Liver (tissue), 3 donors: Measurements from ENCODE around the gene GSTM1.

Experiments used
- CTCF ChIP-seq: fragments of 150-350 bp; IDR thresholded peaks from 2 replicates; pipeline ENCODE4 v1.5.1; 2017; ENCODE audit warnings: improper control_type of control experiment, low read depth, low read length; ENCODE audit not compliant: missing input control
- GABPA ChIP-seq, 2 donors: IDR thresholded peaks in 1 of 2; conservative IDR thresholded peaks in 1 of 2; 2 replicates each; pipeline ENCODE4 v1.6.1; 2016; ENCODE audit warnings: antibody characterized with exemption in 2 of 2, mild to moderate bottlenecking in 1 of 2, moderate library complexity in 1 of 2
- MAX ChIP-seq: IDR thresholded peaks from 2 replicates; pipeline ENCODE4 v1.6.1; 2016; ENCODE audit warnings: antibody characterized with exemption
- RXRA ChIP-seq, 2 donors: IDR thresholded peaks; 2 replicates each; pipeline ENCODE4 v1.6.1; 2017 to 2018; ENCODE audit warnings: antibody characterized with exemption in 2 of 2, mild to moderate bottlenecking in 1 of 2
- YY1 ChIP-seq: IDR thresholded peaks from 2 replicates; pipeline ENCODE4 v1.6.1; 2016; ENCODE audit warnings: antibody characterized with exemption, mild to moderate bottlenecking
- ZBTB33 ChIP-seq: IDR thresholded peaks from 2 replicates; pipeline ENCODE4 v1.6.1; 2016; ENCODE audit warnings: antibody characterized with exemption
- TF ChIP-seq, protein P1 (sequence below): IDR thresholded peaks from 2 replicates; pipeline ENCODE4 v1.6.1; 2016; ENCODE audit warnings: antibody characterized with exemption, mild to moderate bottlenecking
- donor health status: healthy.
- donor health status: healthy.

GRCh38 chr1:109726728-109727373 is 39.2 kb downstream of the GSTM1 start:
- TF ChIP-seq CTCF (no peak), MAX (no peak), ZBTB33 (no peak), YY1 (no peak), RXRA (IDR thresholded peaks at IDR 0.05) (no peak), GABPA (IDR thresholded peaks at IDR 0.05 in 1 of 2, conservative IDR thresholded peaks at IDR 0.05 in 1 of 2) (no peak)
- TF ChIP-seq, protein P1, sequence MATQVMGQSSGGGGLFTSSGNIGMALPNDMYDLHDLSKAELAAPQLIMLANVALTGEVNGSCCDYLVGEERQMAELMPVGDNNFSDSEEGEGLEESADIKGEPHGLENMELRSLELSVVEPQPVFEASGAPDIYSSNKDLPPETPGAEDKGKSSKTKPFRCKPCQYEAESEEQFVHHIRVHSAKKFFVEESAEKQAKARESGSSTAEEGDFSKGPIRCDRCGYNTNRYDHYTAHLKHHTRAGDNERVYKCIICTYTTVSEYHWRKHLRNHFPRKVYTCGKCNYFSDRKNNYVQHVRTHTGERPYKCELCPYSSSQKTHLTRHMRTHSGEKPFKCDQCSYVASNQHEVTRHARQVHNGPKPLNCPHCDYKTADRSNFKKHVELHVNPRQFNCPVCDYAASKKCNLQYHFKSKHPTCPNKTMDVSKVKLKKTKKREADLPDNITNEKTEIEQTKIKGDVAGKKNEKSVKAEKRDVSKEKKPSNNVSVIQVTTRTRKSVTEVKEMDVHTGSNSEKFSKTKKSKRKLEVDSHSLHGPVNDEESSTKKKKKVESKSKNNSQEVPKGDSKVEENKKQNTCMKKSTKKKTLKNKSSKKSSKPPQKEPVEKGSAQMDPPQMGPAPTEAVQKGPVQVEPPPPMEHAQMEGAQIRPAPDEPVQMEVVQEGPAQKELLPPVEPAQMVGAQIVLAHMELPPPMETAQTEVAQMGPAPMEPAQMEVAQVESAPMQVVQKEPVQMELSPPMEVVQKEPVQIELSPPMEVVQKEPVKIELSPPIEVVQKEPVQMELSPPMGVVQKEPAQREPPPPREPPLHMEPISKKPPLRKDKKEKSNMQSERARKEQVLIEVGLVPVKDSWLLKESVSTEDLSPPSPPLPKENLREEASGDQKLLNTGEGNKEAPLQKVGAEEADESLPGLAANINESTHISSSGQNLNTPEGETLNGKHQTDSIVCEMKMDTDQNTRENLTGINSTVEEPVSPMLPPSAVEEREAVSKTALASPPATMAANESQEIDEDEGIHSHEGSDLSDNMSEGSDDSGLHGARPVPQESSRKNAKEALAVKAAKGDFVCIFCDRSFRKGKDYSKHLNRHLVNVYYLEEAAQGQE = no peak
